HFFc6 (cell line): ENCODE data around the gene TEC. TPM values are rescaled to one million over a fixed set of nuclear protein-coding genes. Genes with fewer than 3 reads are reported as not detected.
A peak's percentile ranks its signal among the peaks of the same experiment; 100 is the strongest.

ENCODE experiments used
- DNase-seq: peaks from one replicate; pipeline ENCODE4 v3.0.0-alpha.2; 2018
- H3K27ac Mint-ChIP-seq: 2 replicates; pipeline ENCODE4 v1.8.0; 2020; ENCODE audit warnings: mild to moderate bottlenecking, mixed read lengths
- H3K27me3 Mint-ChIP-seq: 2 replicates; pipeline ENCODE4 v1.8.0; 2021; ENCODE audit warnings: mild to moderate bottlenecking, moderate library complexity, mixed read lengths; ENCODE audit not compliant: insufficient read depth
- H3K36me3 Mint-ChIP-seq: 2 replicates; pipeline ENCODE4 v1.8.0; 2021; ENCODE audit warnings: low read depth, mixed read lengths
- H3K4me1 Mint-ChIP-seq: 2 replicates; pipeline ENCODE4 v1.8.0; 2020; ENCODE audit warnings: low read depth, mixed read lengths
- H3K4me3 Mint-ChIP-seq: 2 replicates; pipeline ENCODE4 v1.8.0; 2020; ENCODE audit warnings: mild to moderate bottlenecking, moderate library complexity, mixed read lengths
- H3K9me3 Mint-ChIP-seq: 2 replicates; pipeline ENCODE4 v1.8.0; 2020; ENCODE audit warnings: mild to moderate bottlenecking, mixed read lengths
- total RNA-seq, 6 experiments: library from RNA; stranded (reverse); fragmentation: NEBNext Ultra II Directional; extraction: Animal tissue kit (Norgen Biotek cat#: 25700); gene quantifications; 2 replicates in 1 of 6; 3 replicates in 5 of 6; pipeline ENCODE4 v1.2.3, GENCODE V29; 2021
- TF ChIP-seq, protein P1 (sequence below): fragments of 200-600 bp; sonication (generic); IDR thresholded peaks from 2 replicates; pipeline ENCODE4 v1.5.0; 2021; ENCODE audit warnings: antibody characterized with exemption, mild to moderate bottlenecking

TEC gene
- total RNA-seq, 6 experiments from 2014 or later = 0.23 TPM; not detected in 5

DNA sequence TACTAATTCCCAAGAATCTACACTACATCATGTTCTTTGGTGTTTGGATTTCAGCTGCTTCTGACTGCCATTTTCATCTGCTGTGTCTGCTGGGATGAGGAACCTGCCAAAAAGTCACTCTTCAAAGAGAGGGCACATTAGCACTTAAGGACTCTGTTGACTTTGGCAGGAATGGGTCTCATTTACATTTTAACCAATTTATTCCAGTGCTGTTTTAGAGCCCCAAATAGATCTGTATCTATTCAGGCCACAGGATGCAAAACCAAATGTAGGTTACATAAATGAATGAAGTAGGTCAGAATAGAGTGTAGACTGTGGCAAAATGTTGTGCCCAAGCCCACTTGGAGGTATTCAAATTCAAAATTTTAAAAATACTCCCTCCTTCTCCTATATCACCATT lies 150.0 kb downstream of the TEC start:
- no peaks in the 10 kb centered on the region for H3K9me3 Mint-ChIP-seq
- no peak for DNase-seq
- H3K36me3 Mint-ChIP-seq = no peaks in the 10 kb centered on the region
- TF ChIP-seq, protein P1, sequence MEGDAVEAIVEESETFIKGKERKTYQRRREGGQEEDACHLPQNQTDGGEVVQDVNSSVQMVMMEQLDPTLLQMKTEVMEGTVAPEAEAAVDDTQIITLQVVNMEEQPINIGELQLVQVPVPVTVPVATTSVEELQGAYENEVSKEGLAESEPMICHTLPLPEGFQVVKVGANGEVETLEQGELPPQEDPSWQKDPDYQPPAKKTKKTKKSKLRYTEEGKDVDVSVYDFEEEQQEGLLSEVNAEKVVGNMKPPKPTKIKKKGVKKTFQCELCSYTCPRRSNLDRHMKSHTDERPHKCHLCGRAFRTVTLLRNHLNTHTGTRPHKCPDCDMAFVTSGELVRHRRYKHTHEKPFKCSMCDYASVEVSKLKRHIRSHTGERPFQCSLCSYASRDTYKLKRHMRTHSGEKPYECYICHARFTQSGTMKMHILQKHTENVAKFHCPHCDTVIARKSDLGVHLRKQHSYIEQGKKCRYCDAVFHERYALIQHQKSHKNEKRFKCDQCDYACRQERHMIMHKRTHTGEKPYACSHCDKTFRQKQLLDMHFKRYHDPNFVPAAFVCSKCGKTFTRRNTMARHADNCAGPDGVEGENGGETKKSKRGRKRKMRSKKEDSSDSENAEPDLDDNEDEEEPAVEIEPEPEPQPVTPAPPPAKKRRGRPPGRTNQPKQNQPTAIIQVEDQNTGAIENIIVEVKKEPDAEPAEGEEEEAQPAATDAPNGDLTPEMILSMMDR = no peak
- no peaks in the 10 kb centered on the region for H3K4me1 Mint-ChIP-seq
- no peak overlapping the region for H3K4me3 Mint-ChIP-seq
- peaks cover 11% of the 10 kb centered on the region for H3K27me3 Mint-ChIP-seq
- H3K27ac Mint-ChIP-seq = no peak overlapping the region

DNA sequence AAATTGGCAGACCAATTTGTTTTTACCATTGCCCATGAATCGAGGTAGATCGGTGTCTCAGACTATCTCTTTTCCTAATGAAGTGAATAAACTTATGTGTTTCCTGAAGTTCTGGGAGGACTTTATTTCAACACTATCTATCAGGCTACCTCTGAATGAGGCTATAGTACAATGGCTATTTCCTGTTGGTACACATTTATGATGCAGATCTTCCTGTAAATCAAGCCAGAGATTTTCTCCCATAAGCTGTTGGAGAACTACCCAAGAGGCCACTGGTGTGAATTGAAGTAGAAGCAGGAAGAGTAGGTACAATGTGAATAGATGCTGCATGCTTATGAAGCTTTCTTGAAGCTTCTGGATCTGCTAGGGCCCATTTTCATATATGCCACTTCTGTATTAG lies 151.6 kb downstream of the TEC start:
- Mint-ChIP-seq H3K4me1 (no peaks in the 10 kb centered on the region), H3K4me3 (no peak overlapping the region), H3K27ac (no peak overlapping the region), H3K27me3 (peaks cover 7% of the 10 kb centered on the region), H3K36me3 (no peaks in the 10 kb centered on the region), H3K9me3 (no peaks in the 10 kb centered on the region)
- no peak for DNase-seq
- TF ChIP-seq, protein P1 = no peak

DNA sequence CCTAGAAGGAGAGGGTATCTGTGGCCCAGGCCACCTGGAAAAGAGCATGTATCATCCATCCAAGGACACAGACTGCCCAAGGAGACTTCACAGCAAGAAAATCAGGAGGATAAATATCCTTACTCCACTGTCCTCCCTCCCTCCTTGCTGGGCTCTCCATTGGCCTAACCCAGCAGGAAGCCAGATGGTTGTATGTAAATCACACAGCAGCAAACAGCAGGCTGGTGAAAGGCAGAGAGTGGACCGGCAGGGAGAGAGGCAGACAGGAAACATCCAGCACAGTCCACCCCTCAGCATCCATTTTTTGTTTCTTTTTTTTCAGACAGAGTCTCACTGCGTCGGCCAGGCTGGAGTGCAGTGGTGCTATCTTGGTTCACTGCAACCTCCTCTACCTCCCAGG lies 153.1 kb downstream of the TEC start:
- Mint-ChIP-seq H3K36me3 (no peaks in the 10 kb centered on the region), H3K27ac (no peak overlapping the region), H3K4me1 (peaks cover 6% of the 10 kb centered on the region; the same call in 1 of the 2 replicates), H3K27me3 (peaks cover 7% of the 10 kb centered on the region), H3K9me3 (no peaks in the 10 kb centered on the region), H3K4me3 (no peak overlapping the region)
- DNase-seq = no peak
- TF ChIP-seq, protein P1 = no peak

DNA sequence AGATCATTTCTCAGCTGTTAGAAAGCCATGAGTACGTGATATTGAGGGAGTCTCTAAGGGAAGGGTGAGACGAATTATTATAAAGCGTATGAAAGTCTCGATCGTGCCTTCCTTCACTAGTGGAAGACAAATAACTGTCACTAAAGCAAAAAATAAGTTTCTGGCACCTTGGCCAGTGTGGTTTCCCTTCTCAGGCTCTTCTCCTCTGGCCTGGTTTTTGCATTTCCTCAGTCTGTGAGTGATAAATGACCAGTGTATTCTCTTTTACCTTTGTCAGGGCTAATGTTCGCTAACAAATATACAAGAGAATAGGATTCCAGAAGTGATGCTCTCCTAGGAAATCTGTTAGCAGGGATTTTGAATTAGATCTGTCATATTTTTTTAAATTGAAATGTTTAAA lies 155.2 kb downstream of the TEC start:
- Mint-ChIP-seq H3K4me3 (no peak overlapping the region), H3K27me3 (peaks cover 6% of the 10 kb centered on the region), H3K27ac (no peak overlapping the region), H3K36me3 (no peaks in the 10 kb centered on the region), H3K4me1 (peaks cover 7% of the 10 kb centered on the region; the same call in 1 of the 2 replicates), H3K9me3 (no peaks in the 10 kb centered on the region)
- DNase-seq = no peak
- TF ChIP-seq, protein P1 = no peak

DNA sequence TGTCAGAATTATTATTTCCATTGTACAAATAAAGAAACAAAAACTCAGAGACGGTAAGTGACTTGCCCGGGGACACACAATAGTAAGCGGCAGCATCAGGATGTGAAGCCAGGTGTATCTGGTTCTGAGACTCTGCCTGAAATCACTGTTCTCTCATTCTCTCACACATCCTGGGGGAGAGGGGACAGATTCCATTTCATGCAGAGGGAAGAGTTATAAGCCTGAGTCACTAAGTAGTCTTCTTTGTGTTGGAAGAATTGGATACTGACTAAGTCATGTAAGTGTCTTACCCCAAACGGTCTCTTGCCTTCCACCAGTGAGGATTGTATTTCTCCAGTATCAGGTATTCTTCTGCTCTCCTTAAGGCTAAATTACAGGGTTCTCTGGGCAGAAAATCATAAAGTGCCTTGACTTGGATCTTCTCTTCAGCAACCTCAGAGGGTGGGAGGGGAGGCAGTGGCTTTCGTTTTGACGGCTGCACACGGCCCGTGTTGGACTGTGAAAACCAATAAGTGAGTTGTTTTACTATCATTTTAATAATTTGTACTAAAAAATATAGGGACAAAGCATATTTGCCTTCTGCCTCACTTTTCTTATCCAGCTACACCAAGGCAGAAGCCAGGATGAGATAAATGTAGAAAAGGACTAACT lies 157.5 kb downstream of the TEC start:
- TF ChIP-seq, protein P1 = no peak
- Mint-ChIP-seq H3K4me1 (peaks cover 11% of the 10 kb centered on the region; the same call in 1 of the 2 replicates), H3K9me3 (no peaks in the 10 kb centered on the region), H3K36me3 (no peaks in the 10 kb centered on the region), H3K4me3 (no peak overlapping the region), H3K27me3 (peaks cover 5% of the 10 kb centered on the region; the same call in 1 of the 2 replicates), H3K27ac (no peak overlapping the region)
- DNase-seq = peak; percentile 15
